Keratinocyte (primary cell): ENCODE data around the gene MZT2A.
"Not testable (repeated sequence)": the region's sequence is repeated elsewhere in the genome, so short reads cannot be mapped to it uniquely, and the experiment has no call there.

Experiments used
- EZH2 ChIP-seq: IDR thresholded peaks from one replicate; pipeline ENCODE4 v1.6.1; 2012; ENCODE audit warnings: inconsistent platforms, mild to moderate bottlenecking, low read length, moderate library complexity
- TF ChIP-seq, protein P1 (sequence below), 3 experiments: IDR thresholded peaks in 1 of 3; conservative IDR thresholded peaks in 1 of 3; optimal IDR thresholded peaks in 1 of 3; 2 replicates in 2 of 3; 3 replicates in 1 of 3; pipeline versions ENCODE3 to v1.5.1; 2011; ENCODE audit warnings: low read length in 3 of 3, mild to moderate bottlenecking in 3 of 3, moderate library complexity in 2 of 3, control low read depth in 1 of 3, inconsistent platforms in 1 of 3; ENCODE audit not compliant: insufficient read depth in 2 of 3; ENCODE audit errors: extremely low read depth in 1 of 3

DNA sequence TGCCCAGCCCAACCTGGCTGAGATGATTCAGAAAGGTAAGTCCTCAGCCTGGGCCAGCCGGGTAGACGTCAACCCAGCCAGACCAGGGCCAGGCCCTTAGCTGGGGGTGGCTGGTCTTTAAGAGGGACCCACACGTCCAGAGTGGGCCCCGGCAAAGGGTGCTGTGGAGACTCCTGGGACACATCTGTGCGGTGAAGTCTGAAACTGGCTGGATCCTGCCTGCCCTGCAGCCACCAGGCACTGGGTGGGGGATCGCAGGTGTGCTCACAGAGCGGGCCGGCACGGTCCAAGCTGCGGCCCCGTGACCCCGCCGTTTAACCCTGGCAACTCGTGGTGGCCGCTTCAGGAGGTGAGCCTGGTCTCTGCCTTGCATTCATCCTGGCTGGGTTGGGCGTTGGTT lies 25.7 kb upstream of the MZT2A start:
- TF ChIP-seq, protein P1, sequence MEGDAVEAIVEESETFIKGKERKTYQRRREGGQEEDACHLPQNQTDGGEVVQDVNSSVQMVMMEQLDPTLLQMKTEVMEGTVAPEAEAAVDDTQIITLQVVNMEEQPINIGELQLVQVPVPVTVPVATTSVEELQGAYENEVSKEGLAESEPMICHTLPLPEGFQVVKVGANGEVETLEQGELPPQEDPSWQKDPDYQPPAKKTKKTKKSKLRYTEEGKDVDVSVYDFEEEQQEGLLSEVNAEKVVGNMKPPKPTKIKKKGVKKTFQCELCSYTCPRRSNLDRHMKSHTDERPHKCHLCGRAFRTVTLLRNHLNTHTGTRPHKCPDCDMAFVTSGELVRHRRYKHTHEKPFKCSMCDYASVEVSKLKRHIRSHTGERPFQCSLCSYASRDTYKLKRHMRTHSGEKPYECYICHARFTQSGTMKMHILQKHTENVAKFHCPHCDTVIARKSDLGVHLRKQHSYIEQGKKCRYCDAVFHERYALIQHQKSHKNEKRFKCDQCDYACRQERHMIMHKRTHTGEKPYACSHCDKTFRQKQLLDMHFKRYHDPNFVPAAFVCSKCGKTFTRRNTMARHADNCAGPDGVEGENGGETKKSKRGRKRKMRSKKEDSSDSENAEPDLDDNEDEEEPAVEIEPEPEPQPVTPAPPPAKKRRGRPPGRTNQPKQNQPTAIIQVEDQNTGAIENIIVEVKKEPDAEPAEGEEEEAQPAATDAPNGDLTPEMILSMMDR (optimal IDR thresholded peaks at IDR 0.05 in 1 of 3, IDR thresholded peaks at IDR 0.05 in 1 of 3, conservative IDR thresholded peaks at IDR 0.05 in 1 of 3; ENCODE audit: extremely low read depth in 1 of 3, insufficient read depth in 2 of 3, low read length in 3 of 3), result not testable (repeated sequence)
- TF ChIP-seq EZH2, result not testable (repeated sequence)
